Measurements from ENCODE around the gene TRAF3.
"Not testable (repeated sequence)": the region's sequence is repeated elsewhere in the genome, so short reads cannot be mapped to it uniquely, and the experiment has no call there.

Gene TRAF3

DNA sequence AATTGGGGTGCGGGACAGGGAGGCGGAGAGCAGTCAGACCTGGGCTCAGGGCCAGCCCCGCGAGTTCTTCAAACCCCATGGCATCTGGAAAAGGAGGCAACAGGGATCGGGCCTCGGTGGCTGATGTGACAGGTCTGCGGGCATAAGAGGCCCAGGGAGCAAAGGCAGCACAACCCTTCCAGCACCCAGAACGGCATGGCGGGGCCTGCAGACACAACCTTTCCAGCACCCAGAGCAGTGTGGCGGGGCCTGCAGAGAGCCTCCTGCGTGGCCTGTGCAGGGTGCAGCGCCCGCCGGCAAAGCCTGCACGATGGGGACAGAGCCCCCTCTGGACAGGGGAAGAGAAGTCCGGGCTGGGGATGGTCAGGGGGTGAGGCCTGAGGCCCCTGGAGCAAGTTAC lies 26.2 kb upstream of the TRAF3 start:
- FAIRE-seq = no peak

DNA sequence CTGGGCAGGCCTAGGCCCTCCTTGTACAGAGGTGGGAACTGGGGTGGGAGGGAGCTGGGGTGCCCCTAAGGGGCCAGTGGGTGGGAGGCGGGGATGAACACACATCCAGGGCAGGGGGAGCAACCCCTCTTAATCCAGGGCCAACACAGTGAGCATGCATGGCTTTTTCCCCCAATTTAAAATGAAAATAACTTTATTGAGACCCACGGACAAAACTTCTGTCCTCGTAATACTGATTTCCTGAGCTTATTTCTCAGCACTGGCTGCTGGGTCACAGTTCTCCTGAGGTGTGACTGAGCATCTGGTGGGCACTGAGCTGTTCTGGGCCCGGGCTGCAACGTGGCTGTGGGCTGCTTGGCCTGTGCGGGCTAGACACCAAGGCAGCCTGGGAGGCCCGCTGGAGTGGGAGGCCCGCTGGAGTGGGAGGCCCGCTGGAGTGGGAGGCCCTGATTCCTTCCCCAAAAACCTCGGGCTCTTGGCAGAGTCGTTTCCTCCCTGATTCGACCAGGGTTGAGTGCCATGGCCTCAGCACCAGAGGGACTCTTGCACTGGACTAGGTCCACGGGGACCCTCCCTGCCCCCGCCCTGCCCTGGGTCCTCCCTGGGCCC lies 24.9 kb upstream of the TRAF3 start:
- DNase-seq (ENCODE audit: insufficient read length, low spot score) = no peak
- FAIRE-seq = no peak

More for the DNA sequence above, 26.2 kb upstream of the TRAF3 start:
- no peak for DNase-seq (ENCODE audit: insufficient read length, low spot score)

DNA sequence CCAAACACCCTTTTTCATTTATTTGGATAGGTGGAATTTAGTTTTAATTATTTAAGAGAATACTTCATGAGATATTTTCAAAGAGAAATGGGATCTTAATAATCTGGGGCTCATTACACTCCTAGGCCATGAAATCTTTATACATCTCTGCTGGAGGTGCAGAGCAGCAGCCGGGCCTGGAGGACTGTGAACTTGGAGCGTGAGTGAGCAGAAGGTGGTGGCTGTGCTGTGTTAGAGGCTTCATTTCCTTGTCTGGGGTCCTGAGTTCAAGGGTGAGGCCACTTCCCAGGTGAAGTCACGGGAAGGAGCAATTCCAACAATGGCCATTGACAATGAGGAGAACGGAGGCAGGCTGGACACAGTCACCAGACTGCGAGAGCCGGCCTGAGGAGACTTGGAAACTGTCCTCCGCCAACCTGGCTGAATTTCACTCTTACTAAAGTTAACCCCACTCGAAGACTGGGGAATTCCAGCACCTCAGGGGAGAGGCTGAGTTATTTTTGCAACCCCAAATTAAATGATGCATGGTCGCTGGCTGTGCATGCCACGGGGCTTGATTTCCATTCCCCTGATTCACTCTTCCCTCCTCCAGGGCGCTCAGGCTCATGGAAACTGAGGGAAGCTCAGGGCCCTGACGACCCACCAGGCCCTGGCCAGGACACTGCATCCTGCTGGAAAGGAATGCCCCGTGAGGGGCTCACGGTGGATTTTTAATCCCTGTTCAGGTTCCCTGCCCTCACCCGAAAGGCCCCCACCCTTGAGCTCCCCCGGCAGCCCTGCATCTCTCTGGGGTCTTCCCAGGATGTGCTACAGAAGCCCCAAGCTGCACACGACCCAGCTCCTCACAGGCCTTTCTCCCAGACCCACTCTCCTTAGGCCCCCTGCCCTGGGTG lies 22.6 kb upstream of the TRAF3 start:
- FAIRE-seq = peak; percentile 89
- no peak for DNase-seq (ENCODE audit: insufficient read length, low spot score)

DNA sequence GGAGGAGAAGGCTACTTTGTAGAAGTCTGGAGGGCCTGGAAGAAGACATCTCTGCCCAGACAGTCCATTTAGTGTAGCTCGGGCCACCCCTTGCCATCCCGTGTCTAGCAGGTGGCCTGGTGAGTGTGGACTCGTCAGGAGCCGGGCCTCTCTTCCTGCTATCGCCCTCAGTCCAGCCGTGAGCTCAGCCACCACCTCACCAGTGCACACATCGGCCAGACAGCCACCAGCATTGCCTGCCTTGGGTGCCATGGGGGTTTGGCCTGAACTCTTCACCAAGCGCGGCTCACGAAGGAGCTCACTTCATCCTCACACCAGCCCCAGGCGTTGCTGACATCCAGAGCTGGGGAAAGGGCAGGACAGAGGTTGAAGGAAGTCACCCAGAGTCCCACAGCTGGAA lies 19.6 kb upstream of the TRAF3 start:
- no peak for FAIRE-seq
- no peak for DNase-seq (ENCODE audit: insufficient read length, low spot score)

DNA sequence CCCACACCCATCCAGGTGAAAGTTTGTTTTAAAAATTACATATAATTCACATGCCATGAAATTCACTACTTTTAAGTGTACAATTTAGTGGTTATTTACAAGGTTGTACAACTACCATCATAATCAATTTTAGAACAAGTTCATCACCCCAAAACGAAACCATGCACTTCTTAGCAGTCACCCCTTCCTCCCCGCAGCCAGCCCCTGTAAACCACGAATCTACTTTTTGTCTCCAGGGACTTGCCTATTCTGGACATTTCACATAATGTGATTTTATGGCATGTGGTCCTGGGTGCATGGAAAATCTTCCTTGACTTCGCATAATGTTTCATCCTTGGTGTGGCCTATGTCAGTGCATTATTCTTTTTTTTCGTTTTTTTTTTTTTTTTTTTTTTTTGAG lies 19.2 kb upstream of the TRAF3 start:
- FAIRE-seq = peak; percentile 63
- no peak for DNase-seq (ENCODE audit: insufficient read length, low spot score)

DNA sequence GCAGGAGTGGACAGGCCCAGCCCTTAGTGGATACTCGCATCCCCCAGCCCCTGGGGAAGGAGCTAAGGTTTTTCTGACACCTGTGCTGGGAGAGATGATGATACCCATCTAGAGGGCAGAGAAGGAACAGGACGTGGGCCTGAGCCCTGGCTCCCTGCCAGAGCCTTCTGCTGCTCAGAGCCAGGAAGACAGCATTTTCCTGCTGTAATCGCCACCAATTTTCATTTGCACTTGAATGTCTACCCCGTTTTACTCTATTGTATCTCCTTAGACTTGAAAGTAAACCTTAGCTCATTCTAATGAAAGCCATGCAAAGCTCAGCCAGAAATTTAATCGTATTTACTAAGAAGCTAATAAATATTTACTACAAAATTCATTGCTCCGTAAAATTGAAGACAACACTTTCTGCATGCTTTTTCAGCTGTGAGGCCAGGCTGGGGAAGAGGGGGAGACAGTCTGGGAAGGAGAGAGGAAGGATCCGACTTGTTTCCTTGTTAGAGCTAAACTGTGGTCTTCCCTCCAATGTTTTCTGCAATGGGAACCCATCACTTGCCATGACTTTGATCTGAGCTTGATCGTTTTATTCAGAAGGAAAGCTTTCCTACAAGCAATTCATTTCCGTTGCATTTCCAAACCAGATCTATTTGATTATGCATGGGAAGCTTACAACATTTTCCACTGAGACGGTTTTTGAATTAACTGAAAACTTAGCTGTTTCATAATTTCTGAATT lies 17.6 kb upstream of the TRAF3 start:
- no peak for FAIRE-seq

DNA sequence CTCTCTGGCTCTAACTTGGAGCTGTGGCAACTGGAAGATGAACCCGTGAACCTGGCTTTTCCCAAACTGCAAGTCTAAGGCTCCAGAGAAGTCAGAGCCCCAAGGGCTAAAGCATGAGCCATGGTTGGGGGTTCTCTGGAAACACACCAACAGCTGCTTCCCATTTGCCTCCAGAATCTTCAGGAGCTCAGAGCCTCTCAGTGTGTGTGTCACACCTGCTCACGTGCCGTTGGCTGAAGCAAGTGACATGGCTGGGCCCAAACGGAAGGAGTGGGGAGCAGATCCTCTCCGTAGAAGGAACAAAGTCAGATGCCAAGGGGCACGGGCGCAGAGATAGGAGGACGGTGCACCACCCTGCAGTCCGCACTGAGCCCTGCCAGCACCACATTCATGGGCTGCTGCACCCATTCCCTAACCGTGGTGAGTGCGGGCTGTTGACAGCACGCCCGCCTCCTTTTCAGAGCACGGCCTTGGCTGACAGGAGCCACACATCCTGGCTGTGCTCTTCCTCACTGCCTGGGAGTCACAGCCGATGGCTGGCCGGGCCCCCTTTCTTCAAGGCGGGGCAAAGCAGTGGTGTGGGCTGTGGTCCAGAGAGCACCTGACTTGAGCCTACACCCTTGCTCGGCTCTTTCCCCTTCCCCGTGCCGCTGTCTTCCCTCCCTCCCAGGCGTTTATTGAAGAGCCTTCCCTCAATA lies 16.6 kb upstream of the TRAF3 start:
- FAIRE-seq (no peak), DNase-seq (ENCODE audit: insufficient read length, low spot score) (no peak)

More for the DNA sequence above, 17.6 kb upstream of the TRAF3 start:
- no peak for DNase-seq (ENCODE audit: insufficient read length, low spot score)

DNA sequence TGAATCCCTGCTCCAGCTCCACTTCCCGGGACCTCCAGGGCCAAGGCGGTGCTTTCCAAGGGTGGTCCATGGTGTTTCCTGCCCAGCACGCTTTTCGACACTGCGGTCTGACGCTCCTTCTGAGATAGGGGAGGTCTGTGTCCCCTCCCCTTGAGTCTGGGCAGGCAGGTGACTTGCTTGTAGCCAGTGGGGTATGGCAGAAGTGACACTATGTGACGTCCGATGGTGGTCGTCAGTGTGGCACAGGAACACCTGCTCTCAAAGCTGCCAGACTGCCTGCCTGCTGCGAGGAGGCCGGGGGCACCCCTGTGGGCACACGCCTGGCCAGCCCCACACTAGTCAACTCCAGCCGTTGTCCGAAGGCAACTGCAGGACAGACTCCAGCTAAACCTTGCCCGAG lies 16.0 kb upstream of the TRAF3 start:
- DNase-seq (ENCODE audit: insufficient read length, low spot score) = no peak

DNA sequence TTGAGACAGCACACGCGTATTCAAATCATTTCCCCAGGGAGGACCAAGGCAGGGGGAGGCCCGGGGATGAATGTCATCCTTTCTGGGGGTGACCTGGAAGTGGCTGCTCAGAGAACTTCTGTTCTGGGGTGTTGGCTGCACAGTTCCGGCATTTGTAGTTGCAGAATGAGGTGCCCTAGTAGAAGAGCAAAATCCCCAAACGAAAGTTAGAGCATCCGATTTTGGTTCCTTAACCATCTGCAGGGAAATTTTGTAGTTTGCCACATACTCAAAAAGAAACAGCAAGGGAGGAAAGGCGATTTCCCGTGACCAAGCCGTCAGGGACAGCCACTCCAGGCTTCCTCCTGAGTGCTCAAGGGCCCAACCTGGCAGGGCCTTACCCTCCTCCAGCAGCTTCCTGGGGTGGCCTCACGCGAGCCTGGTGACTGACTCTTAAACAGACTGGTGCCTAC lies 13.0 kb upstream of the TRAF3 start:
- DNase-seq (ENCODE audit: insufficient read length, low spot score) (no peak), FAIRE-seq (peak; percentile 95)

More for the DNA sequence above, 16.0 kb upstream of the TRAF3 start:
- no peak for FAIRE-seq

DNA sequence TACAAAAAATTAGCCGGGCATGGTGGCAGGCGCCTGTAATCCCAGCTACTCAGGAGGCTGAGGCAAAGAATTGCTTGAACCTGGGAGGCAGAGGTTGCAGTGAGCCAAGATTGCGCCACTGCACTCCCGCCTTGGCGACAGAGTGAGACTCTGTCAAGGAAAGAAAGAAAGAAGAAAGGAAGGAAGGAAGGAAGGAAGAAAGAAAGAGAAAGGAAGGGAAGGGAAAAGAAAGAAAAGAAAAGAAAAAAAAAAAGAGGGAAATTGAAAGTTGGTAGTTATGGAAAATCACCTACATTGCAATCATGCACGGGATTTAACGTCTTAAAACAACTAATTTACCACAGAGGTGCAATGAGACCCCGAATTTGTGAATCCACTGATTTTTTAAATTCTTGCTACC lies 11.5 kb upstream of the TRAF3 start:
- not testable (repeated sequence) for DNase-seq (ENCODE audit: insufficient read length, low spot score); FAIRE-seq

DNA sequence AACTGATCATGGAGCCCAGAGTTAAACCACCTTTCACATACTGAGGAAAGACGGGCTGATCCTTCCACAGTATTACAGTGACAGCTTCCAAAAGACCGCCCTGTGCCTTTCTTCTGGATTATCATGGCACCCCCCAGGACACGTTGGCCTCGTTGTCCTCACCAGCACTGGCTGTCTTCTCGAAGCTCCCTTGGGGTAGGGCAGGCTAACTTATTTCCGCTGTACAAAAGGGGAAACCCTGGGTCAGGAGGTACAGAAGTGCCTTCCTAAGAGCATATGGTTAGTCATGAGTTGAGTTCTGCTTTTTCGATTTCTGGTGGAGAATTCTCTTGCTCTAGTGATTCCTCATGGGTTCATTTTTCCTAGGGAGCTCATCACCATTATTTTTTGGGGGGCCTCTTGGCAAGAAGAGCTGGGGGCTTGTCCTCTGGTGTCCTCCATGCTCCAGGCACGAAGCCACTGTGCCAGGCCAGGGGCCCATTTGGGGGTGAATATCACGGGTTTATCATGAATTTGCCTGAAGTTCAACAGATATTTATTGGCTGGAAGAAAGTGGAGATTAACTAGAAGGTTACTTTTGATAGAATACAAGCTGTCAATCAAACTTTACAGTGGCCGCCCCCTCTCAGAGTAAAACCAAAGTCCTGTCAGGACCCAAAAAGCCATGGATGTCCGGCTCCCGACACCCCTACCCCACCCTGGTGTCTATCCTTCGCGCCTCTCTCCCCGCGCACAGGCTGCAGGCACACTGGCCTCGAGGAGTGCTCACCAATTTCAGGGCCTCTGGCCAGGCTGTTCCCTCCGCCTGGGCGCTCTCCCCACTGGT lies 8.8 kb upstream of the TRAF3 start:
- DNase-seq (ENCODE audit: insufficient read length, low spot score) (no peak), FAIRE-seq (peak; percentile 96)

DNA sequence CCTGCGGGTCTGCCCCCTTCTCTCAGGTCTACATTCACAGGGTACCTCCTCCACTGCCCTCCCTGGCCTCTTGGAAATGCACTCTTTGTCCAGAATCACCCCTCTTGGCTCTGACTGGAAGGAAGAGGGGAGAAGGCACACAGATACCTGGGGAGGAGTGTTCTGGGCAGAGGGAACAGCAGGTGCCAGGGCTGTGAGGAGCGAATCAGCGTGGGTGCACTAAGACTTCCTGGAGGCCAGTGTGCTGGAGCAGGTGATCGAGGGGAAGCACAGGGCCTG lies 8.3 kb upstream of the TRAF3 start:
- no peak for FAIRE-seq

DNA sequence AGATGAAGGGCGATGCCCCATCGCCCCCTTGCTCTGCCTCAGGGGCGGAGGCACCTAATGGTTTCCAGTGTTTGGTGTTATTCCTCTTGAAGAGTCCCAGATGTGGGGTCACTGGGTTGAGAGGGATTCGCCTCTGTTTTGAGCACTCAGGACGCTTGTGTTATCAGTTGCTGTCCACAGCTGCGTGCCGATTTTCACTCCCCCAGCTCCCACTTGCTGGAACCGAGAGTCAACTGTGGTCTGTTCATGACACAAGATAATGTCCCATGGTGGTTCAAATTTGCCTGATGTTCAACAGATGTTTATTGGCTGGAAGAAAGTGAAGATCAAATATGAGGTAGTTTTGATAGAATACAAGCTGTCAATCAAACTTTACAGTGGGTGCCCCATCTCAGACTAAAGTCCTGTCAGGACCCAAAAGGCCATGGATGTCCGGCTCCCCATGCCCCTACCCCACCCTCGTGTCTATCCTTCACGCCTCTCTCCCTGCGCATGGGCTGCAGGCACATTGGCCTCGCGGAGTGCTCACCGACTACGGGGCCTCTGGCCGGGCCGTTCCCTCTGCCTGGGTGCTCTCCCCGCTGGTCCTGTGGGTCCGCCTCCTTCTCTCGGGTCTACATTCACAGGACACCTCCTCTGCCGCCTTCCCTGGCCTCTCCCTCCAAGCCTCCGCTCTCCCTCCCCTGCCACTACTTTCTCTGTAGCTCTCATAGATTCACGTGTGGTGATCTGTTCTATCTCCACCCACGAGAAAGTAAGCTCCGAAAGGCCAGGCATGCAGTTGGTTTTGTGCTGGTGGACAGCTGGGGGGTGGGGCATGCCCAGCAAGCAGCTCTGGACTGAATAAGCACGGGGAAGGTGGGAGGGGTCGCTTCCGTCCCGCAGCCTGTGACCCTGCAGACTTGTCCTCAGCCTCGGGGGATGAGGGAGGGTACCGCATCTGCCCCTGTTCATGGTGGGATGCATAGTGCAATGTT lies 6.8 kb upstream of the TRAF3 start:
- no peak for DNase-seq (ENCODE audit: insufficient read length, low spot score)
- no peak for FAIRE-seq

More for the DNA sequence above, 8.3 kb upstream of the TRAF3 start:
- DNase-seq (ENCODE audit: insufficient read length, low spot score) = no peak

DNA sequence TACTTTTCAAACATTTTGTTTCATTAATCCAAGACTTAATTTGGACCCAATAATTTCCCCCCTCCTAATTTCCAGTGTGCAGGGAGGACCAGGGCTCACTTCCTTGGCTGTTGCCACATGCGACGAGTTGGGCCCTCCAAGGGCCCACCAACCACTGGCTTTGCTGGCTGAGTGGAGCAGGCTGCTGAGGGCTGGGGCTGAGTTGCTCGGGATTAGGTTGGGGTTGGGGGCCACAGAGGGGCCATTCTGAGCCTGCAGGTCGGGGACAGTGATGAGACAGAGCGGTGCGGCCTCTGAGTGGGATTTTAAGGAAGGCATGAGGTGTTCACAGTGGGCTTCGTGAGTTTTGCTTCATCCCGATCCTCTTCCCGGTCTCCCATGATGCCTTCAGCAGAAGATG lies 6.1 kb upstream of the TRAF3 start:
- DNase-seq (ENCODE audit: insufficient read length, low spot score) (no peak), FAIRE-seq (no peak)

DNA sequence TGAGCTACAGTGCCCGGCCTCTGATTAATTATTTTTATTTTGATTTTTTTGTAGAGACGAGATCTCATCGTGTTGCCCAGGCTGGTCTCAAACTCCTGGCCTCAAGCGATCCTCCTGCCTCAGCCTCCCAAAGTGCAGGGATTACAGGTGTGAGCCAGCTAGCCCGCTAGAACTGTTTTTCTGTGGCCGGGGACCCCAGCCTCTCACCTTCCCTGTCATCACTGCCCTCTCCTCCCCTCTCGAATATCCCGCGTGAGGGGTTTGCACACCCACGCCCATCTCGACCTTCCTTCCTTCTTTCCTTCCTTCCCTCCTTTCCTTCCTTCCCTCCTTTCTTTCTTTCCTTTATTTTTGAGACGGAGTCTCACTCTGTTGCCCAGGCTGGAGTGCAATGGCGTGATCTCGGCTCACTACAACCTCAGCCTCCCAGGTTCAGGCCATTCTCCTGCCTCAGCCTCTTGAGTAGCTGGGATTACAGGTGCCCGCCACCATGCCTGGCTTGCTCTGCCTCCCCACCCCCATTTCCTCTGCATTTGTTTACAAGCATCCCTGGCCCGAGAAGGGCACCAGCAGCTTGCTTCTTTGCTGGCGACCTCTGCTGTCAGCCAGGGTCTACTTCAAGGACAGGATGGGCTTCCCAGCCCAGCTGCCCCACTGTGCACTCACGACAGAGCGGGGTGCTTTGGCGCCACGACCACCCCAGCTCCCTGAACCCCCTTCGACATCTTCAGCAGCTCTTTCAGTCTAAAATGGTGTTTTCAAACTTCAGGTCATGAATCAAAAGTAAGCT lies 4.3 kb upstream of the TRAF3 start:
- DNase-seq (ENCODE audit: insufficient read length, low spot score) (no peak), FAIRE-seq (peak; percentile 56)

DNA sequence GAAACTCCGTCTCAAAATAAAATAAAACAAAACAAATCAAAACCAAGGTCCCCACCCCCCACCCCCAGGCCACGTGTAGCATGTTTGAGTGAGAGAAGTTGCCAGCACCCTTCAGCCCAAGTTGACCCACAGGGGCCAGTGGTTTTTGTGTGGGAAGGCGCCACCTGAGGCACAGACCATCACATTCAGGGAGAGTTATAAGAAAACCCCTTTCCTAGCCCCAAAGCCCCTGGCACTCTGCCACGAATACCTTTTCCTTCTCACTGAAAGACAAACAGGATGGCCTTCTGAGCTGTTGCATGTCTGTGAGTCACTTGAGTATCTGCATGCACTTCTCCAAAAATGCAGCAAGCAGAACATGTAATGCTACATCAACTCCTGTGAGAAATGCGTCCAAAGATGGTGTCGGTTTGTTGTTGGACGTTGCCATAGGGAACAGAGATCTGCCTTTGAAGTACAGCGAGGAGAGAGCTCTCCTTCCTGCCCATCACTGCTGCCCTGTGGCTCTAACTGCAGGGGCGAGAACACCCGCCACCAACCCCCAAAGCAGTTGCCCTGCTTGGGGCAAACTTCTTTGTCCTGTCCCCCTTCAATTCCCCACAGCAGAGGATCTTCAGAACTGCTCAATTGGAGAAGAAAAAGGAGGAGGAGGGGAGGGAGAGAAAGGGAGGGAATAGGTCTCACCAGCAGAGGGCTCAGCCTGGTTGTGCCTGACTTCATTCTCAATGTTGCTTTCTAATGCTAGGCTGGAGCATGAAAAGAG lies 2.7 kb upstream of the TRAF3 start:
- DNase-seq (ENCODE audit: insufficient read length, low spot score) = peak; percentile 75
- peak; percentile 95 for FAIRE-seq
